Astrocyte (in vitro differentiated cells and primary cell): ENCODE measurements around the gene FBXL4.

Source experiments
- EZH2 ChIP-seq: IDR thresholded peaks from 2 replicates; pipeline ENCODE4 v1.6.1; 2012; ENCODE audit warnings: mild to moderate bottlenecking, low read length, inconsistent platforms; ENCODE audit not compliant: insufficient read depth
- TF ChIP-seq, protein P1 (sequence below): IDR thresholded peaks from 2 replicates; pipeline ENCODE4 v1.5.1; 2011; ENCODE audit warnings: low read depth, mild to moderate bottlenecking, inconsistent platforms, low read length, moderate library complexity; ENCODE audit not compliant: insufficient read depth

GRCh38 chr6:98944598-98945081, 3.1 kb downstream of the FBXL4 start:
- TF ChIP-seq, protein P1, sequence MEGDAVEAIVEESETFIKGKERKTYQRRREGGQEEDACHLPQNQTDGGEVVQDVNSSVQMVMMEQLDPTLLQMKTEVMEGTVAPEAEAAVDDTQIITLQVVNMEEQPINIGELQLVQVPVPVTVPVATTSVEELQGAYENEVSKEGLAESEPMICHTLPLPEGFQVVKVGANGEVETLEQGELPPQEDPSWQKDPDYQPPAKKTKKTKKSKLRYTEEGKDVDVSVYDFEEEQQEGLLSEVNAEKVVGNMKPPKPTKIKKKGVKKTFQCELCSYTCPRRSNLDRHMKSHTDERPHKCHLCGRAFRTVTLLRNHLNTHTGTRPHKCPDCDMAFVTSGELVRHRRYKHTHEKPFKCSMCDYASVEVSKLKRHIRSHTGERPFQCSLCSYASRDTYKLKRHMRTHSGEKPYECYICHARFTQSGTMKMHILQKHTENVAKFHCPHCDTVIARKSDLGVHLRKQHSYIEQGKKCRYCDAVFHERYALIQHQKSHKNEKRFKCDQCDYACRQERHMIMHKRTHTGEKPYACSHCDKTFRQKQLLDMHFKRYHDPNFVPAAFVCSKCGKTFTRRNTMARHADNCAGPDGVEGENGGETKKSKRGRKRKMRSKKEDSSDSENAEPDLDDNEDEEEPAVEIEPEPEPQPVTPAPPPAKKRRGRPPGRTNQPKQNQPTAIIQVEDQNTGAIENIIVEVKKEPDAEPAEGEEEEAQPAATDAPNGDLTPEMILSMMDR = no peak
- TF ChIP-seq EZH2 = no peak
